SU-DHL-6 (cell line): ENCODE data around the gene SLC1A3.

ENCODE experiments used
- H2AFZ ChIP-seq: fragments of 200-600 bp; sonication (generic); 2 replicates; pipeline ENCODE4 v1.6.1; 2014; ENCODE audit warnings: low read depth, mild to moderate bottlenecking, moderate library complexity, mixed read lengths, antibody characterized with exemption, low read length; ENCODE audit not compliant: severe bottlenecking
- H3F3A ChIP-seq: fragments of 200-600 bp; shearing (Covaris generic); 2 replicates; pipeline ENCODE4 v1.6.0; 2016; ENCODE audit warnings: antibody characterized with exemption, mild to moderate bottlenecking; ENCODE audit not compliant: insufficient read depth
- H3K27ac ChIP-seq: fragments of 200-600 bp; sonication (generic); 2 replicates; pipeline ENCODE4 v1.5.1; 2016; ENCODE audit warnings: low read depth, mild to moderate bottlenecking, low read length, moderate library complexity, mixed read lengths
- H3K27me3 ChIP-seq: fragments of 200-600 bp; sonication (generic), shearing (Covaris generic); 2 replicates; pipeline ENCODE4 v1.6.0; 2014; ENCODE audit warnings: mild to moderate bottlenecking, low read length
- H3K36me3 ChIP-seq: fragments of 200-600 bp; sonication (generic); 2 replicates; pipeline ENCODE4 v1.6.1; 2014; ENCODE audit warnings: mild to moderate bottlenecking, low read length, mixed read lengths
- H3K4me2 ChIP-seq: fragments of 300-600, 200-600 bp; shearing (Covaris generic), sonication (generic); 2 replicates; pipeline ENCODE4 v1.6.0; 2014; ENCODE audit warnings: low read length, low read depth, mild to moderate bottlenecking; ENCODE audit not compliant: poor library complexity, severe bottlenecking
- H3K4me3 ChIP-seq: fragments of 200-600 bp; sonication (generic); 2 replicates; pipeline ENCODE4 v1.5.1; 2014; ENCODE audit warnings: antibody characterized with exemption, low read length, mild to moderate bottlenecking, mixed read lengths; ENCODE audit not compliant: insufficient read depth, poor library complexity, severe bottlenecking
- H3K79me2 ChIP-seq: fragments of 200-600 bp; sonication (generic); 2 replicates; pipeline ENCODE4 v1.6.1; 2014; ENCODE audit warnings: mild to moderate bottlenecking, low read length, moderate library complexity; ENCODE audit not compliant: insufficient read depth
- H3K9ac ChIP-seq: fragments of 200-600 bp; sonication (generic); 2 replicates; pipeline ENCODE4 v1.7.0; 2014; ENCODE audit warnings: mild to moderate bottlenecking, low read length
- H3K9me2 ChIP-seq: fragments of 200-600 bp; sonication (generic); replicated peaks from 2 replicates; pipeline ENCODE4 v1.6.1; 2014; ENCODE audit warnings: low read length; ENCODE audit not compliant: insufficient read depth
- H3K9me3 ChIP-seq: fragments of 200-600 bp; sonication (generic); 2 replicates; pipeline ENCODE4 v1.6.1; 2014; ENCODE audit warnings: low read length, mixed read lengths; ENCODE audit not compliant: insufficient read depth
- H4K20me1 ChIP-seq: fragments of 200-600 bp; sonication (generic); 2 replicates; pipeline ENCODE4 v1.6.1; 2014; ENCODE audit warnings: low read depth, mild to moderate bottlenecking, antibody characterized with exemption, low read length, moderate library complexity, mixed read lengths
- CTCF ChIP-seq: fragments of 200-600 bp; sonication (generic); IDR thresholded peaks from one replicate; pipeline ENCODE4 v1.5.1; 2017; ENCODE audit warnings: antibody characterized with exemption, mild to moderate bottlenecking, low read length, moderate library complexity; ENCODE audit not compliant: insufficient read depth, poor library complexity, severe bottlenecking
- EZH2phosphoT487 ChIP-seq: fragments of 200-600 bp; sonication (generic), shearing (Covaris generic); conservative IDR thresholded peaks from 2 replicates; pipeline ENCODE4 v1.6.1; 2018; ENCODE audit warnings: mild to moderate bottlenecking, antibody characterized with exemption, low read length, moderate library complexity, mixed read lengths

The SLC1A3 gene

GRCh38 chr5:36683821-36684434 is 77.5 kb downstream of the SLC1A3 start:
- no peaks in the 10 kb centered on the region for H3K9me3 ChIP-seq
- no peaks in the 10 kb centered on the region for H3K27me3 ChIP-seq
- H3K9me2 ChIP-seq, result no peaks in the 10 kb centered on the region
- H3K27ac ChIP-seq, result no peak overlapping the region
- H4K20me1 ChIP-seq, result no peaks in the 10 kb centered on the region
- H3K79me2 ChIP-seq, result no peaks in the 10 kb centered on the region
- no peak overlapping the region for H2AFZ ChIP-seq
- H3K4me2 ChIP-seq, result no peak overlapping the region
- H3K36me3 ChIP-seq, result no peaks in the 10 kb centered on the region
- no peak overlapping the region for H3K9ac ChIP-seq
- H3K4me3 ChIP-seq, result no peak overlapping the region
- H3F3A ChIP-seq, result no peaks in the 10 kb centered on the region
- TF ChIP-seq CTCF (no peak), EZH2phosphoT487 (no peak)

GRCh38 chr5:36685631-36686288 is 79.4 kb downstream of the SLC1A3 start:
- H3K4me2 ChIP-seq, result no peak overlapping the region
- H2AFZ ChIP-seq, result no peak overlapping the region
- H3K27me3 ChIP-seq, result no peaks in the 10 kb centered on the region
- H3K79me2 ChIP-seq, result no peaks in the 10 kb centered on the region
- no peak overlapping the region for H3K27ac ChIP-seq
- no peak overlapping the region for H3K4me3 ChIP-seq
- no peaks in the 10 kb centered on the region for H4K20me1 ChIP-seq
- 0 out of 2 replicates have a peak, but pooled peaks cover under 1% of the 10 kb centered on the region for H3F3A ChIP-seq
- TF ChIP-seq CTCF (no peak), EZH2phosphoT487 (no peak)
- H3K9me2 ChIP-seq, result no peaks in the 10 kb centered on the region
- no peak overlapping the region for H3K9ac ChIP-seq
- no peaks in the 10 kb centered on the region for H3K9me3 ChIP-seq
- H3K36me3 ChIP-seq, result no peaks in the 10 kb centered on the region

DNA sequence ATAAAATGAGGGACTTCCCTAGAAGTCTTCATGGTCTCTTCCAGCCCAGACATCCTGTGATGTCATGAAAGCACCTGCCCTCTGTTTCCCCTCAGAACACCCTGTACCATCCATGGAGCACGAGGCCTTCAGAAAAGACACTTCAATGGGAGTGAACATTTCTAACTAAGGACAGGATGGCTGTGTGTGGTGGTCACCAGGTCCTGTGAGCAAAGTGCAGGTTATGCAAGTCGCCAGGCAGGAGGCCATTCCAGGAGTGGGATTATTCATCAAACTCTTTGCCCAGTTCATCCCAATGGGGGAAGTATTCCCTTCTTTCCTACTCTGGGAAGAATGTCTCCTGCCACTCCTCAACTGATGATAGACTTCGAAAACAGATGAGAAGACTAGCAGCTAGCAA is 80.5 kb downstream of the SLC1A3 start:
- Histone ChIP-seq H3K9ac (no peak overlapping the region), H3K9me2 (no peaks in the 10 kb centered on the region), H3K9me3 (no peaks in the 10 kb centered on the region), H3K79me2 (no peaks in the 10 kb centered on the region), H3K4me2 (no peak overlapping the region), H3K4me3 (no peak overlapping the region), H2AFZ (no peak overlapping the region), H4K20me1 (no peaks in the 10 kb centered on the region), H3F3A (0 out of 2 replicates have a peak, but pooled peaks cover 4% of the 10 kb centered on the region), H3K36me3 (no peaks in the 10 kb centered on the region), H3K27ac (no peak overlapping the region), H3K27me3 (no peaks in the 10 kb centered on the region)
- TF ChIP-seq CTCF, result no peak
- no peak for TF ChIP-seq EZH2phosphoT487
